DMS114 treated with DMSO at 0.1 percent for 48 hours (cell line): ENCODE results near the gene HDC.

Source experiments
- DNase-seq: peaks from one replicate; lab custom pipeline; 2025; ENCODE audit not compliant: unreplicated experiment; lab: John Stamatoyannopoulos, UW

Gene HDC, protein sequence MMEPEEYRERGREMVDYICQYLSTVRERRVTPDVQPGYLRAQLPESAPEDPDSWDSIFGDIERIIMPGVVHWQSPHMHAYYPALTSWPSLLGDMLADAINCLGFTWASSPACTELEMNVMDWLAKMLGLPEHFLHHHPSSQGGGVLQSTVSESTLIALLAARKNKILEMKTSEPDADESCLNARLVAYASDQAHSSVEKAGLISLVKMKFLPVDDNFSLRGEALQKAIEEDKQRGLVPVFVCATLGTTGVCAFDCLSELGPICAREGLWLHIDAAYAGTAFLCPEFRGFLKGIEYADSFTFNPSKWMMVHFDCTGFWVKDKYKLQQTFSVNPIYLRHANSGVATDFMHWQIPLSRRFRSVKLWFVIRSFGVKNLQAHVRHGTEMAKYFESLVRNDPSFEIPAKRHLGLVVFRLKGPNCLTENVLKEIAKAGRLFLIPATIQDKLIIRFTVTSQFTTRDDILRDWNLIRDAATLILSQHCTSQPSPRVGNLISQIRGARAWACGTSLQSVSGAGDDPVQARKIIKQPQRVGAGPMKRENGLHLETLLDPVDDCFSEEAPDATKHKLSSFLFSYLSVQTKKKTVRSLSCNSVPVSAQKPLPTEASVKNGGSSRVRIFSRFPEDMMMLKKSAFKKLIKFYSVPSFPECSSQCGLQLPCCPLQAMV

DNA sequence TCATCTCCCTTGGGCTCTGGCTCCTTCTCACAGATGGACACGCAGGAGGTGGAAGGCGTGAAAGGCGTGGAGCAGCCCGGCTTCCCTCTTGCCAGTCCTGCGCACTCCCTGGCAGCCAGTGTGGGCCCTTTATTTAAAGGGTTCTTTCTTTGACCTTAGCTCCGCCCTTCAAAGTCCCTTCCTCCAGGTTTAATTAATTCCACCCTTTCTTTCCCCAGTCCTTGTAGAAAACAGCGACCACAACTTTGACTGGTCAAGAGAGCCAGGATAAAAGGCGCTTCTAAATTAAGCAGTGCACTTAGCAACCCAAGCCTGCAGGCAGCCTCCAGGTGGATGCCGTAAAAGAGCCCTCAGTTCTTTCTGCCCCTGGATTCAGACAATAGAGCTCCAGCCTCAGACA is at the start of gene HDC:
TSS of gene HDC (minus strand) at position 107 of the 400 bp plus-strand sequence. CDS start at position 4, 103 bp downstream.
- no peak for DNase-seq

DNA sequence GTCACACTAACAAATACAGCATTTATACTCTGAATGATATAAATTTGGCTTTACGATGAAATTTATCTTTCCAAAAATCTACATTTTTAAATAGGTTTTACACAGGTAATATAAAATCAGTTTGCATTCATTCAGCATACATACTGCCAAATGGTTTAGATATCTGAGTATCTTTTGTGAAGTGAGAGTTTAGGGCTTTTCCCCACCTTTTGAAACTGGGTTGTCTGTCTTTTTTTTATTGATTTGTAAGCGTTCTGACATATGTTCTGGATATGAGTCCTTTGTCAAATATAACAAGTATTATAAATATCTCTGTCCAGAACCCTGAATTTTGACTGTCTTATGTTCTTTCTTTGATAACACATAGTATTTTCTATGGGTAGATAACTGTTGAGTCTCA is 47.1 kb upstream of the HDC start:
- no peak for DNase-seq

DNA sequence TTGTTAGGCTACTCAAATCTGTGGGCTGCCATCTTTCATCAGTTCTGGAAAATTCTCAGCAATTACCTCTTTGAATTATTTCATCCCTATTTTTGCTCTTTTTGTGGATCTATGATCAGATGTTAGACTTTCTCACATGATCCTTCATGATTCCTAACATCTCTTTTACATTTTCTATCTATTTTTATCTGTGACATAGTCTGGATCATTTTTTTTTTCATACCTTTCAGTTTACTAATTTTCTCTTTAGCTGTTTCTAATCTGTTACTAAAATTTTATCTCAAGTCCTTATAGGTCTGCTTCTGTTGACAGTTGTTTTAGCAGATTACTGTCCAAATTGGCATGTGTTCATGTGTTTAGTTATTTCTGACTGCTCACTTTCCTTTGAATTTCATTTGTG is 42.3 kb upstream of the HDC start:
- DNase-seq: no peak

DNA sequence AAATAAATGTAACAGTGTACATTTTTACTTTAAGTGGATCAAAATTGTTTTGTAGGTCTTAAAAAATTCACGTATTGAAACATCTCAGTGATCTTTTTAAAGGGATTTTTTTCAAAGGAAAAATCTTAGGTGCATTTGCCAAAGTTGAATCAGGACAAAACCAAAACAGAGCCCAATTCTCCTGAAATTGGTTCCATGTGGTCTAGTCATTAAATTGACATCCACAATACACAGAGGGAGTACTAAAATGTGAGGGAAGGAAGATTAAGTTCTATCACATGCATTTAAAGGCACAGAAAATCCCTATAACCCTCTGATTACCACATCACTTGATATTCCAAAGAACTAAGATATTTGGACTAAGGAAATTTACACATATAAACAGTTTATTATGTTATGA is 39.3 kb upstream of the HDC start:
- no peak for DNase-seq

DNA sequence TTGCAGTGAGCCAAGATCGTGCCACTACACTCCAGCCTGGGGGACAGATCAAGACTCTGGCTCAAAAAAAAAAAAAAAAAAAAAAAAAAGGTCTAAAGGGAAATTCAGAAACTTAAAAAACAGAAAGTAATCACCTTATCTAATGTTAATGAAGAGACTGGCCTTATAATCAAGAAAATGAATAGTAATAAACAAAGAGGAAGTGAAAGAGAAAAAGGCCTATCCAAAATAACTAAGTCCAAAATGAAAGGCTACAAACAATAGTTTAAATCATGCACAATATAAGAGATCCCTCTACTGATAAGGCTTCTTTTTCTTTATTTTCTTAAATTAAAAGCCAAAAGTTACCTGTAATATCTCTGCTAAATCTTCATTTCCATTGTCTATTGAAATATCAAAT is 37.1 kb upstream of the HDC start:
- DNase-seq: no peak

DNA sequence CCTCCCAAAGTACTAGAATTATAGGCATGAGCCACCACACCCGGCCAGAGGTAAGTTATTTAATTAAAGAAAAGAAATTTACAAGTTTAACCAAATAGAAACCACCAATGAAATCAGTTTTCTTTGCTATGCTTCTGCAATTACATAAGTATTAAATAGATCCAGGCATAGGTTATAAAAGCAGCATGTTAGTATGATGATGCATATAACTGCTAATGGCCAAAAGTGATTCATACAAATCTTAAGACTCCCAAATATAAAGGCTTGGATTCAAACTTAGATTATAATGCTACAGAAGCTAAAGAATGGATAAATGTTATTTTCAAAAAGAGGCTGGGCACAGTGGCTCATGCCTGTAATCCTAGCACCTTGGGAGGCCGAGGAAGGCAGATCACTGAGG is 32.8 kb upstream of the HDC start:
- DNase-seq: no peak

DNA sequence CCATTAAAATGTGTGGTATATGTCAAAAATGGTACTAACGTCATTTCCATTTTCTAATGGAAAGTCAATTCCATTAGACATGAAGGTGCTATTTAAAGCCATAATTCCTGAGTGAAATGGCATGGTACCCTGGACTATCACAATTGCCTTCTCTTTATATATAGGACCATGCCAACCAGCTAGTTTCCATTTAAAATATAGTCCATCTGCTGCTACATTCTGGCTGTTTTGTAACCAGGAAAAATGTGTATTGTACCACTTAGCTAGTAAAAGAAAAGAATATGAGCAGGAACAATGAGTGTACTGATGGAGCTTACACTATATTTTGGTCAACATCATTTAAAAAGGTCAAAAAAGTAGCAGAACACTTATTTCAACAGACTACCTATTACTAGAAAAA is 30.4 kb upstream of the HDC start:
- DNase-seq: no peak

DNA sequence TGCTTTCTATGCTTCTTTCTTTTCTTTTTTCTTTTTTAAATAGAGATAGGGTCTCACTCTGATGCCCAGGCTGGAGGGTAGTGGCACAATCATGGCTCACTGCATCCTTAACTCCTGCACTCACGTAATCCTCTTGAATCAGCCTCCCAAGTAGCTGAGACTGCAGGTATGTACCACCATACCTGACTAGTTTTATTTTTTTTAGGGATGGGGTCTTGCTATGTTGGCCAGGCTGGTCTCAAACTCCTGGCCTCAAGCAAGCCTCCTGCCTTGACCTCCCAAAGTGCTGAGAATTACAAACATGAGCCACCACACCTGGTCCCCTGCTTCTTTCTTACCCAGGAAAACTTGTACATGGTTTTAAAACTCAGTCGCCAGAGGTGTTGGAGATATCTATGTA is 24.2 kb upstream of the HDC start:
- DNase-seq: no peak

DNA sequence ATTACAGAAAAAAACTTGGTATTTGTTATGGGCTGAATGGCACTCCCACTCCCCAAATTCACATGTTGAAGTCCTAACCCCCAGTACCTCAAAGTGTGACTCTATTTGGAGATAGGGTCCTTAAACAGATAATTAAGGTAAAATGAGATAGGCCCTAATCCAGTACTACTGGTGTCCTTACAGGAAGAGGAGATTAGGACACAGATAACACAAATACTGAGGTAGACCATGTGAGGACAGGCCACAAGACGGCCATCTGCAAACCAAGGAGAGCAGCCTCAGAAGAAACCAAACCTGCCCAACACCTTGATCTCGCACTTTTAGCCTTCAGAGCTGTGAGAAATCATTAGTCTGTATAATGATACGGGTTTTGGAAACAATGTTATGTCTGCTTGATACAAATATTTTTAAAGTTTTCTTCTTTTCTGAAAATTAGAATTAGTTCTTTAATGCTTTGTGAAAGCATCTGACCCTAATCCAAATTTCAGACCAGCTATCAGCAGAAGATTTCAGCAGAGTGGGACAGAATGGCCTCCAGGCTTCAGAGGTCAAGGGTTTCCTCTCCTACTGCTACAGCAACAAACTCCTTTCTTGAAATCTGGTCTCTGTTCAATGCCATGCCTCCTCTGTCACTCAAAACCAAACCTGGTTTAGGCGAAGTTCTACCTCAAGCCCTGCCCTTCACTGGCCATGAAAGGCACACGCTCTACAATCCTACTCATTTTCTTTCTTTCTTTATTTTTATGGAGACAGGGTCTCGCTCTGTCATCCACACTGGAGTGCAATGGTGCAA is 22.0 kb upstream of the HDC start:
- DNase-seq: no peak

DNA sequence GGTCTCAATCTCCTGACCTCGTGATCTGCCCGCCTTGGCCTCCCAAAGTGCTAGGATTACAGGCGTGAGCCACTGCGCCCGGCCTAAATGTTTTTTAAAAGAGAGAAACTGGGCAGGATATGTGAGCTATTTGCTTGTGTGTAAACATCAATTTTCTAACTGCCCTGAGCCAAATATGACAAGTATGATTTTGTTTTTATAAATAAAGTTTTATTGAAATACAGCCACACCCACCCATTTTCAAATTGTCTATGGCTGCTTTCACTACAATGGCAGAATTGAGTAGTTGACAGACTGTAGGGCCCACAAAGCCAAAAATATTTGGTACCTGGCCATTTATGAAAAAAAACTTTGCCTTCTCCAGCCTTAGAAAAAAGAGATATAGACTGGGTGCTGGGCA is 15.9 kb upstream of the HDC start:
- DNase-seq: no peak

DNA sequence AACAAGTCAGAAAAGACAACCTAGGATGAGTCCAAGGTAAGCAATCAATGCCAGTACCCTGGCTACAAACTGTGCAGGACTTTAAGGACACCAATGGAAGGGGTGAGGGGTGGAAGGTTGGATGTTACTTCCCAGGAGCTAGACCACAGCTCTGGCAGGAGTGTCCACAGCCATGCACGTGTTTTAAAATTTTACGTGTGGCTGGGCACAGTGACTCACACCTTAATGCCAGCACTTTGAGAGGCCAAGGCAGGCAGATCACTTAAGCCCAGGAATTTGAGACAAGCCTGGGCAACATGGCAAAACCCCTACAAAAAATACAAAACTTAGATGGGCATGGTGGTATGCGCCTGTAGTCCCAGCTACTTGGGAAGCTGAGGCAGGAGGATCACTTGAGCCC is 14.7 kb upstream of the HDC start:
- no peak for DNase-seq

DNA sequence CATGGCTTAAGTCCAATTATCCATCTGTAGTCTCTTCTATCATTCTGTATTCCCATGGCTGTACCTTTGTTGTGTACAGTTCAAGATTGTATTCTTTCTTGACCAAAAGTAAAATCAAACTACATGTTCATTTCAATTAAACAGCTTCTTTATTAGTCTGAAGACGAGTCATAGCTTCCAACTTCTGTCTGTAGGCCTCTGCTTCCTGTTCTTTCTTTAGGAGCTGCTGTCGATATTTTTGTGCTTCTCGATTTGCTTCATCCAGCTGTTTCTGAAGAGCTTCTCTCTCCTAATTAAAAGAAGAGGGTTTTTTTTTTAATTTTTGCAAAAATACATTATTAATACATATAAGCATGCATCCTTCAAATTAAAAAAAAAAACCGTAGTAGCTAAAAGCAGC is 13.0 kb upstream of the HDC start:
- no peak for DNase-seq

DNA sequence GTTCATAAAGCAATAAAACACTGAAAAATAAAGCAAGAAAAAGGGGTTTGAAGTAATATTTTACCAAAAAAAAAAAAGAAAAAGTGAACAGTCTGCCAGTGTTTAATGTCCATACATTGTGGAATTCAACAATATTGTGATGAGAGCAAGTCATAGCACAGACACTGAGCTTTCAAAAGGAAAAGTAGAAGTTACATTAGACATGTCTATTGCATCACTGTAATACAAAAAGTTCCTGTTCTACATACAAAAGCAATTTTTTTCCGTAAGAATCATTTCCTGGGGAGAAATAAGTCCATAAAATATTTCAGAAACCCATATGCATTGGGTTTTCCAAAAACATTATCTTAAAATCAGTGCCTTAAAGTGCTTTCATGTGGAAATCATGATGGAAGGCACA is 11.8 kb upstream of the HDC start:
- no peak for DNase-seq

DNA sequence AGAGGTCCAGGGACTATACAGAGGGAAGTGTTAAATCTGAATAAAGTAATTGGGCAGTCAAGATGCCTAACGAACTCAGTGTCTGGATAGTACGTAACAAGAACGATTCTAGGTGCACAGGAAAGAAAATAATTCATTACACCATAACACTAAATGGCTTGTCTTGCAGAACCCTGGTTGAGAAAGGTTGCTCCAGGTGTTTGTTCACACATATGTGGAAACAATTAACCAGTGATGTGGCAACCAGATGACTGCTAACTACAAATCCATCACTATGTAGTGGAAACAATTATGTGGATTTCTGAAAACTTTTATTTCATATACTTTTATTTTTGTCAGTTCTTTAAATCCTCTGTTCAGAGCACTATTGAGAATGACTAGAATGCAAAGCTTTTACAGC is 10.4 kb upstream of the HDC start:
- no peak for DNase-seq

DNA sequence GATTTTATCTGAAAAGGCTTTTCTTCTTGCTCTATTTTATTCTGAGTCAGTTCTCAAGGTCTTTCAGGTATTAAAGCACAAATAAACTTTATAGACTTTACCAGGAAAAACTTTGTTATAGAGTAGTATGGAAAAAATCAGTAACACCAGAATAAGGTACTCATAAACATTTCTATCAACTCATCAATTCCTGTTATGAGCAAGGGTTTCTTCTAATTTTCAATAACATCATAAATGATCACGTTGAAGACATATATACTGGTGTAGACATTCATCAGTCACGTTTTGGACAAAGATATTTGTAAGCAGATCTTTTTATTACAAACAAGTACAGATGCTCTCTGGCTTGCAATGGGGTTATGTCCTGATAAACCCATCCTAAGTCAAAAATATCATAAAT is 9.6 kb upstream of the HDC start:
- DNase-seq: no peak

DNA sequence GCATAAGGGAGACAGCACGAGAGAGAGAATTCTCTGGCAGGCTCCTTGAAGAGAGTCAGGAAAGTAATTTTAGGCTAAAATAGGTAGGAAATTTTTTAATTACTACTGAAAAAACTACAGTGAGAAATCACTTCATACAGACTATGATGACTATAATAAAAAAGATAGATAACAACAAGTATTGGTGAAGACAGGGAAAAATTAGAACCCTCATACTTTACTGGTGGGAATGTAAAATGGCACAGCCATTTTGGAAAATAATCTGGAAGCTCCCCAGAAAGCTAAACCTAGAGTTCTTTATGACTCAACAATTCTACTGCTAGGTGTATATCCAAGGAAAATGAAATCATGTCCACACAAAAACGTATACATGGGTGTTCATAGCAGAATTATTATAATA is 2.1 kb upstream of the HDC start:
- DNase-seq: no peak

DNA sequence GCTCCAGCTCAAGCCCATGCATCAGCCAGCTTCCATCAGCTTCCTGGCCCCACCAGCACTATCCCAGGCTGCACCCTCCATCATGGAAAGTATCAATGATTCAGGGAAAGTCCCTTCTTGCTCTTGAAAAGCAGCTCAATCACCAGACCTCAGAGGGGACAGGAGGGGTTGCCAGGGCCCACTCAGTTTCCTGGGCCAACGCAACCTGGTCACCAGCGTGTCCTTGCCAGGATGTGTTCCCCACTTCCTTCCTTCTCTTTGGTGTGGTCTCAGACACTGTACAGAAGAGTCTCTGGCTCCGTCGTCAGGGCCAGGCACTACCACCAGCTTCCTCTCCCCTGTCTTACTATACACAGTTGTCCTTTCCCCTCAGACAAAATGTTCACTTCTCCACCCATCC is 3.0 kb downstream of the HDC start:
- DNase-seq: no peak

DNA sequence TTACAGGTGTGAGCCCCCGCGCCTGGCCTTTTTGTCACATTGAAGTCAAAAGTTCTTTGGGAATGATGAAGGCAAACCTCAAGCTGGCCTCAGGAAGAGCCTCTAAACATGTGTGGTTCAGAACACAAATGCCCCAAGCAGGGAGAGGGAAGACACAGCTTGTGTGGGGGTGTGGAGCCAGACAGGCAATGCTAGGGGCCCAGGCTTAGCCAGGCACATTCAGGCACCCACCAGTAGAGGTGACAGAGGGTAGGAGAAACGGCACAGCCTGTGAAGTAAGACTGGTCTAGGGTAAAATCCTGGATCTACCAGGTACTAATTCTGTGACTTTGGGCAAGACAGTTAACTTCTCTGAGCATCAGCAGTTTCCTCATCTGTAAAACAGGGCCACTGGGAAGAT is 3.5 kb downstream of the HDC start:
- DNase-seq: no peak

DNA sequence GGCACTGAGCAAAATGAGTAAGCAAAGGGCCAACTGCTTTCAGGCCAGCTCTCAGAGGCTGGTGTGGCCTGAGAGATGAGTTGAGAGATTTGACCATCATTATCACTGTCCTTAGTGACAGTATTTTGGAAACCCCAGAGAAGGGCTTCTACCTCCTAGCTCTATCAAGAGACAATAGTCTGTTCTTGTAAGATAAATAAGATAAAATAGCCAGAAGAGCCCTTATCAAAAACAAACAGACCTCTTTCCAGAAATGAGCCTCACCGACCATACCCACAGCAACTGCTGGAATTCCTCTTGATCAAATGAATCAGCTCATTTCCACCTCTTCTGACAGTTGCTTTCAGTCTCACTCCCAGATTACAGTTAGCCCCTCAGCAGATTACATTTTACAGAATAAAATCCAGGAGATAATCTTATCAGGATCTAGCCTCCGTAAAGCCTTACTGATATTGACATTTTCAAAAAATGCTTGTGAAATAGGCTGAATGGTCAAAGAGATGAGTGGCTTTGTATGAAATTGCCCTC is 4.5 kb downstream of the HDC start:
- DNase-seq: no peak

DNA sequence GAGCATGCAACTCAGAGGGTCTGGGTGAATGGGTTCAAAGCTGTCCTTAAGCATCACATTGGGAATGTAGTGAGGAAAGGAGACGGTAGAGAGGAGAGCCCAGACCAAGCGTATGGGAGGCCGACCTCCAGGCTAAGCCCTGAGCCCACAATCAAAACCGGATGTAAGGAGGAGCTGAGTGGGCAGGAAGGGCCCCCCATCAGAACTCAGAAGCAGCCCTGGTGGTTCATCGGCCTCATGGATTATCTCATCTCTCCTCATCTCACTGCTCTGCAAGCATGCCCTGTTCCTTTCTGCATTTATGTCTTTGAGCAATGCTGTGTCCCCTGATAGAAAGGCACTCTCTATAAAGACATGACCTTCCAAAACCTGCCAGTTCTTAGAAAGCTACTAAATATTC is 6.2 kb downstream of the HDC start:
- DNase-seq: no peak

DNA sequence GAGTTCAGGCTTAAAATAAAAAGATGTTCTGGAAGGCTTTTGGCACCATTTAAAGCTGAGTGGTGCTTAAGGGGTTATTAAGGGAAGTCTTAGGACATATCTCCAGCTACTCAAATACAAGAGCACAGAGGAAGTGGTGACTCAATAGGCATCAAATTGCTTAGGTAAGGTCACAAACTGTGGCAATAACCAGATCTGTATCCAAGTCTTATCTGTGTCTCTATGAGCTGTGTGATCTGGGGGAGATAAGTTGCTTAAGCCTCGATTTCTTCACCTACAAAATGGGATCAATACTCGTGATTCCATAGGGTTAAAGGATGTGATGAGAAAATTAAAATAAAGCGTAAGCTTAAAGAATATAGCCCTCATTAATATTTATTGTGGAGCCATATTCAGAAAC is 7.6 kb downstream of the HDC start:
- DNase-seq: no peak

DNA sequence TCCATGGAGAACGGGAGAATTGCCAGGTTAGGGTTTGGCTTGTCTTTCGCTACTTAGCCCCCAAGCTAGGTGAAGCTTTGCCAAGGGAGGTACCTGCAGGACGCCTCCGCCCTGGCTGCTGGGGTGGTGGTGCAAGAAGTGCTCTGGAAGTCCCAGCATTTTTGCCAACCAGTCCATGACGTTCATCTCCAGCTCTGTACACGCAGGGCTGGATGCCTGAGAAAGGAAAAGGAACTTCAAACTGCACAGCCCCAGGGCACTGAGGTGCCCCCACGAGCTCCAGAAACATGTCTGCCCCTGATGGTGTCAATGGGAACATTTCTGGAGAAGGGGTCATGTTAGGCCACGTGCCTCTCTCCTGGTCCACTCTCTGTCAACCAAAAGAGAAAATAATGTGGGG is 8.2 kb downstream of the HDC start:
- no peak for DNase-seq
